Tibial nerve (tissue), 4 donors: ENCODE results near the gene HEMK1. TPM values are rescaled to one million over a fixed set of nuclear protein-coding genes. Genes with fewer than 3 reads are reported as not detected.

ENCODE experiments used
- DNase-seq, 2 donors: peaks; one replicate each; pipeline ENCODE4 v3.0.0-alpha.2; 2019; ENCODE audit warnings: low spot score in 2 of 2
- H3K27ac ChIP-seq, 4 donors: fragments of 200-600 bp; sonication (generic) in 3 of 4; one replicate each; pipeline ENCODE4 v1.5.1; 2017 to 2019; ENCODE audit warnings: mild to moderate bottlenecking in 1 of 4
- H3K27me3 ChIP-seq, 2 donors: fragments of 200-600 bp; sonication (generic) in 1 of 2; one replicate each; pipeline versions ENCODE4 v1.5.1 to v1.6.0; 2017 to 2019
- H3K36me3 ChIP-seq, 3 donors: fragments of 200-600 bp; sonication (generic); one replicate each; pipeline ENCODE4 v1.5.1; 2018 to 2019
- H3K4me1 ChIP-seq, 4 donors: fragments of 200-600 bp; sonication (generic) in 3 of 4; one replicate each; pipeline ENCODE4 v1.5.1; 2017 to 2019
- H3K4me3 ChIP-seq, 4 donors: fragments of 200-600 bp; sonication (generic) in 3 of 4; one replicate each; pipeline ENCODE4 v1.5.1; 2017 to 2019; ENCODE audit warnings: mild to moderate bottlenecking in 1 of 4, moderate library complexity in 1 of 4
- H3K9me3 ChIP-seq, 4 donors: fragments of 200-600 bp; sonication (generic) in 3 of 4; one replicate each; pipeline ENCODE4 v1.5.1; 2017 to 2019
- EP300 ChIP-seq, 2 donors: sonication (generic); formaldehyde crosslinking; IDR thresholded peaks; one replicate each; pipeline ENCODE4 v1.6.1; 2017; ENCODE audit warnings: antibody characterized with exemption in 2 of 2, mild to moderate bottlenecking in 1 of 2
- POLR2A ChIP-seq, 2 donors: fragments of 450-650 bp; IDR thresholded peaks; one replicate each; pipeline ENCODE4 v1.6.1; 2017; ENCODE audit warnings: antibody characterized with exemption in 2 of 2, mild to moderate bottlenecking in 2 of 2, moderate library complexity in 2 of 2
- WGBS, 2 donors: methylation state at CpG; one replicate each; pipeline ENCODE4 v1.1.5; 2018; 5-methylcytosine and 5-hydroxymethylcytosine counted together
- total RNA-seq, 4 donors: library from RNA; depleted of rRNA; stranded (reverse); fragments of >200 nt; gene quantifications; one replicate each; pipeline ENCODE4 v1.1.0, GENCODE V29; 2016
- TF ChIP-seq, protein P1 (sequence below), 5 experiments: fragments of 200-600 bp in 3 of 5; fragments of 450-650 bp in 2 of 5; sonication (generic) in 3 of 5; IDR thresholded peaks; one replicate each; pipeline ENCODE4 v1.5.1; 2016 to 2019; ENCODE audit warnings: antibody characterized with exemption in 5 of 5, mild to moderate bottlenecking in 3 of 5, moderate library complexity in 2 of 5

The HEMK1 gene
- total RNA-seq, 4 donors from 2014 or later = 6.9 to 10.2 (median 8.8) TPM

DNA sequence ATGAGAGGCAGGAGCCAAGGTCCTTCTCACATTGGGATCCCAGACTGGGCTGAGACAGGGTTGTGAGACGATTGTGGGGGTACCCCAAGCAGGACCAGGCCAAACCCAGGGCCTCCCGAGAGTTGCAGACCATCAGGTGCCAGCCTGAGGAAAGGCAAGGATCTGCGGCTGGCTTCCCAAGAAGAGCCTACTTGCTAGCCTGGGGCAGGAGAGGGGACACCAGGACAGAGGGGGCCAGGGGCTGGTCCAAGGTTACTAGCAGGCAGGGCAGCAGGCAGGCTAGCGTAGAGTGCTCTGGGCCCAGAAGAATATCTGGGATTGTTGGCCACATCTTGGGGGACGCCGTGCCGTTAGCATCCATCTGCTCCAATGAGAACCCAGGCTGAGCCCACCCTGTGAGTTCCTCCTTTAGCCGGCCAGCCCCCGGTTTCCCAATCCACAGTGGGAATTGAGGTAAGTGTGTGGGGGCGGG is 41.7 kb downstream of the HEMK1 start:
- Histone ChIP-seq H3K36me3 (peaks cover 0 to 24% (median 0%) of the 10 kb centered on the region in 3 donors), H3K4me3 (peak overlapping the region; percentile 46 to 67 (median 54)), H3K27ac (peak overlapping the region; percentile 44 to 86 (median 83)), H3K4me1 (peaks cover 0 to 78% (median 26%) of the 10 kb centered on the region in 4 donors), H3K27me3 (no peaks in the 10 kb centered on the region), H3K9me3 (no peaks in the 10 kb centered on the region)
- TF ChIP-seq, protein P1, sequence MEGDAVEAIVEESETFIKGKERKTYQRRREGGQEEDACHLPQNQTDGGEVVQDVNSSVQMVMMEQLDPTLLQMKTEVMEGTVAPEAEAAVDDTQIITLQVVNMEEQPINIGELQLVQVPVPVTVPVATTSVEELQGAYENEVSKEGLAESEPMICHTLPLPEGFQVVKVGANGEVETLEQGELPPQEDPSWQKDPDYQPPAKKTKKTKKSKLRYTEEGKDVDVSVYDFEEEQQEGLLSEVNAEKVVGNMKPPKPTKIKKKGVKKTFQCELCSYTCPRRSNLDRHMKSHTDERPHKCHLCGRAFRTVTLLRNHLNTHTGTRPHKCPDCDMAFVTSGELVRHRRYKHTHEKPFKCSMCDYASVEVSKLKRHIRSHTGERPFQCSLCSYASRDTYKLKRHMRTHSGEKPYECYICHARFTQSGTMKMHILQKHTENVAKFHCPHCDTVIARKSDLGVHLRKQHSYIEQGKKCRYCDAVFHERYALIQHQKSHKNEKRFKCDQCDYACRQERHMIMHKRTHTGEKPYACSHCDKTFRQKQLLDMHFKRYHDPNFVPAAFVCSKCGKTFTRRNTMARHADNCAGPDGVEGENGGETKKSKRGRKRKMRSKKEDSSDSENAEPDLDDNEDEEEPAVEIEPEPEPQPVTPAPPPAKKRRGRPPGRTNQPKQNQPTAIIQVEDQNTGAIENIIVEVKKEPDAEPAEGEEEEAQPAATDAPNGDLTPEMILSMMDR (IDR thresholded peaks at IDR 0.05) = no peak
- no peak for TF ChIP-seq POLR2A (IDR thresholded peaks at IDR 0.05)
- TF ChIP-seq EP300 (IDR thresholded peaks at IDR 0.05) = no peak
- no peak for DNase-seq
- 12 to 16% methylated on average over 10 of the region's 10 CpGs for WGBS, 2 donors

DNA sequence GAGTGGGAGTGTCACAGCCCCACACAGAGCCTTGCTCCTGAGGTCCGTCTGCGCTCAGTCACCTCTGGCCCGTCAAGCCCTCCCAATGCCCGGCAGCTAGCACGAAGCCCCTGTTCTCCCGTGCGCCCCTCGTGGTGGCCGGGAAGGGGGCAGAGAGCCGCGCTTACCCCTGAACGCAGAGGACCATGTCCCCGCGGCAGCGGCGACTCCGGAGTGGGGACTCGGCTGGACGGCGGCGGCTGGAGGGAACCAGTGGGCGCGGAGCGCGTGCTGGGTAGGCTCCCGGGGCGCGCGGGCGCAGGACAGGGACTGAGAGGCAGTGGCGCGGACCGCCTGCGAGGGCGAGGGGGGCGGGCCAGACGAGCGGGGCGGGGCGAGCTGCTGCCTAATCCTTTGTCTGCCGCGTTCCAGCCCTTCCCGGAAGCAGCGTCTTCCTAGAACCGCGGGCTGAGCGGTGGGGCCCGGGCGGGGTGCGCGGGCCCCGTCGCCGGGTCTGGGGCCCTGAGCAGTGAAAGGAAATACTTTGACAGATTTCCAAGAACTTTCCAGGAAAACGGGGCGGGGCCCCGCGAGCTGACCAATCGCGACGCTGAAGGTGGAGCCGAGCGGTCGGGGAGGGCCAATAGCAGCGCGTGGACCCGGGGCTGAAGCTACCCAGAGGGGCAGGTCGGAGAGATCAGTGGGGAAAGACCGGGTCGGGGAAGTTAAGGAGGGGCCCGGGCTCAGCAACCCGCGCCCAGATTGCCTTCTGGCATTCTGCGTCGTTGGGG is 42.3 kb downstream of the HEMK1 start, which contains the start of gene CISH:
CISH (minus strand) TSS at position 311 of the 770 bp plus-strand sequence; CDS start at position 187, 124 bp downstream.
- Histone ChIP-seq H3K4me1 (peaks cover 0 to 79% (median 25%) of the 10 kb centered on the region in 4 donors), H3K27ac (peak within 1 kb of the TSS; percentile 44 to 86 (median 83)), H3K27me3 (no peaks in the 10 kb centered on the region), H3K4me3 (peak within 1 kb of the TSS; percentile 46 to 67 (median 54)), H3K9me3 (no peaks in the 10 kb centered on the region), H3K36me3 (peaks cover 0 to 18% (median 0%) of the 10 kb centered on the region in 3 donors)
- DNase-seq = peak; percentile 89 to 90
- 1% methylated on average over 19 to 52 of the region's 75 CpGs for whole genome bisulfite sequencing, 2 donors
- TF ChIP-seq POLR2A (IDR thresholded peaks at IDR 0.05) = peak; percentile 70 to 77
- TF ChIP-seq EP300 (IDR thresholded peaks at IDR 0.05) = peak; percentile 76 to 92
- TF ChIP-seq, protein P1 (IDR thresholded peaks at IDR 0.05) = peak in 4 of 5 experiments; percentile 14 to 49 (median 36)

DNA sequence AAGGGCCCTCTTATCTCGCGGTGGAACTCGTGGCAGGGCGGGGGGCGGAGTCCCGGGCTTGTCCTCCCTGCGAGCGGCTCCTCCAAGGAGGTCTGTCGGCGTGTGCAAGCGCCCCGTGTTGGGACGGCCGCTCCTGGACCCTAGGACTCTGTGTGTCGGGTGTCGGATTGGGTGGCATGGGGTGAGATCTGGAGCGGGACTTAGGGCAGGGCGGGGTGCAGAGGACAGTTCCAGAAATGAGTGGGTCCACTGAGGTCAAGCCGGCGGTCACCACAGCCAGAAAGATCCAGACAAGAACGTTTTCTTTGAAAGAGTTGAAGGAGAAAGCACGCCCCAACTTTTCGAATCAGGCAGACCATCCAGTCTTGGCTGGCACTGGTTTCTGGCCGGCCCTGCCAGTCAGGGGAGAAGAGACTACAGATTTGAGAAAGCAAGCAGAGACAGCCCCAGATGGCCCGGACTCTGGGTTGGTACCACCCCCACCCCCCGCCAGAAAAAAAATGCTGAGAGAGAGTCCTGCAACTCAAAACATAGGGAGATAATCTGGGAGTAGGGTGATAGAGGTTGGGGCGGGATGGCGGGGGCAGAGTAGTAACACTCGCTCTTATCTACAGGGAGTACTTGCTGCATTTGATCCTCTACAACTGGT is 43.0 kb downstream of the HEMK1 start:
- Histone ChIP-seq H3K36me3 (peaks cover 0 to 11% (median 0%) of the 10 kb centered on the region in 3 donors), H3K27me3 (no peaks in the 10 kb centered on the region), H3K4me1 (peaks cover 0 to 74% (median 25%) of the 10 kb centered on the region in 4 donors), H3K27ac (peak overlapping the region; percentile 44 to 86 (median 83)), H3K4me3 (peak overlapping the region; percentile 46 to 67 (median 54)), H3K9me3 (no peaks in the 10 kb centered on the region)
- no peak for DNase-seq
- WGBS, 2 donors = 6 to 9% methylated on average over 19 to 26 of the region's 29 CpGs
- TF ChIP-seq, protein P1 (IDR thresholded peaks at IDR 0.05) = peak in 1 of 5 experiments; percentile 5
- TF ChIP-seq EP300 (IDR thresholded peaks at IDR 0.05) (no peak), POLR2A (IDR thresholded peaks at IDR 0.05) (peak in 1 of 2 donors; percentile 27)

DNA sequence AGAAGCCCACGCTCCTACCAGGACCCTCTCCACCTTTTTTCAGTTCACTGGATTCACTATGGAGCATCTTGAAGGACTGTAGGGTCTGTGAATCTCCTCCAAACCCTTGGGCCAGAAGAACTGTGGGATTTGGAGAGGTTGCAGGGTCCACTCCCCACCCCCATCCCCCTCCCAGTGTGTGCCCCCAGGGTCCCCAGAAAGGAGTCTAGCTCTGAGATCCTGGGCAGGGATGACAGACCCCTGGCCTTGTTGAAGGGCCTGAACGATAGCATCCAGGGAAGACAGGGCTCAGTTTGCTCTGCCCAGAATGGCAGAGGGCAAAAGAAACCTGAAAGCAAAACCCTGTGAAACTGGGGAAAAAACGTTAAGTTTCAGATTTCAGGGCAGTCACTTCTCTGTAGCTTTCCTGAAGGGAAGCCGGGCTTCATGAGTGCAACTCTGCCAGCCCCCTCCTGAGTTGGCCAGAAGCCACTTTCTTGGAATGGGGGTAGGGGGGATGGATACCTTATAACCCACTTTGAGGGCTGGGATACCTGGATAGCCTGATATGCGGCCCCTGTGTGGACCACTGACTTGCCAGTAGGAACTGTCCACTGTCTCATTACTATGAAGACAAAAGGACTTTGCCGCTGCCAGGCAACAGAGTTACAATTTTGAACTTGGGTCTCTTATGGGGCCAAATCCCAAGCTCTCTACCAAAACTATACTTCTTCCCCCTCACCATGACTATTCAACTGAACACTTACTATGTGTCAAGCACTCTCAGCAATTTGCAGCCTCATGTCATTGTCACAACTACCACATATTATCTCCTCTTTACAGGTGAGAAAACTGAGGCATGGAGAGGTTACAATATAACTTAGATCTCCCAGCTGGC is 43.9 kb downstream of the HEMK1 start:
- Histone ChIP-seq H3K4me3 (no peak overlapping the region), H3K9me3 (no peaks in the 10 kb centered on the region), H3K27me3 (no peaks in the 10 kb centered on the region), H3K27ac (peak overlapping the region in 3 of 4 donors; percentile 44 to 86 (median 84)), H3K36me3 (peaks cover 0 to 2% (median 0%) of the 10 kb centered on the region in 3 donors), H3K4me1 (peaks cover 0 to 74% (median 30%) of the 10 kb centered on the region in 4 donors)
- WGBS, 2 donors = 65 to 72% methylated on average over 6 of the region's 6 CpGs
- no peak for TF ChIP-seq EP300 (IDR thresholded peaks at IDR 0.05)
- TF ChIP-seq, protein P1 (IDR thresholded peaks at IDR 0.05) = no peak
- TF ChIP-seq POLR2A (IDR thresholded peaks at IDR 0.05) = no peak
- DNase-seq = no peak
